GM18508 (cell line): ENCODE data around the gene PRKCB.
"Not testable (repeated sequence)": the region's sequence is repeated elsewhere in the genome, so short reads cannot be mapped to it uniquely, and the experiment has no call there.

Experiments used
- ATAC-seq: cut with Tn5 transposase; IDR thresholded peaks from one replicate; pipeline ENCODE4 v1.9.1; 2021; ENCODE audit warnings: moderate number of reproducible peaks; ENCODE audit not compliant: insufficient read depth, unreplicated experiment

PRKCB gene

DNA sequence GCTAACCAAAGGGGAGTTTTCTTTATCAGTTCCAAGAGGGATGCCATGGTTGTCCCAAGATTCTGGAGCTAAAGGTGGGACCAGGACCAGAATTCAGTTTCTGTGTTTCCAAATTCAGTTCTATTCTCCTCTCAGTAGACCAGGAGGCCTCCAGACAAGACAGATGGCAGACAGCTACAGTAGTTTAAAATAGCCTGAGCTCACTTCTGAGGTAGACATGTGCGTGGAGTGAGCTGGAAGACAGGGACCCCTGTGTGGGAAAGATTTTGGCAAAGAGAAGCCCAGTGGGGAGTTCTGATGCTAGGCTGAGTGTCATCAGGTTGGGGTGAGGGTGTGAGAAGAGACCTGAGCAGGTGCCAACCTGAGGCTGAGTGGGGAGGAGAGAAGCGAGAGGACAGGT is 95.4 kb downstream of the PRKCB start:
- ATAC-seq, result no peak

DNA sequence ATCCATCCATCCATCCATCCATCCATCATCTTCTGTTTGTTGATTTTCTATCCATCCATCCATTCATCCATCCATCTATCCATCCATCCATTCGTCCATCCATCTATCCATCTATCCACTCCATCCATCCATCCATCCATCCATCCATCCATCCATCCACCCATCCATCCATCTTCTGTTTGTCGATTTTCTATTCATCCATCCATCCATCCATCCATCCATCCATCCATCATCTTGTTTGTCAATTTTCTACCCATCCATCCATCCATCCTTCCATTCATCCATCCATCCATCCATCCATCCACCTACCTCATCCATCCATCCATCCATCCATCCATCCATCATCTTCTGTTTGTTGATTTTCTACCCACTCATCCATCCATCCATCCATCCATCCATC is 97.9 kb downstream of the PRKCB start:
- ATAC-seq, result not testable (repeated sequence)

GRCh38 chr16:23934610-23935236 is 98.9 kb downstream of the PRKCB start:
- ATAC-seq, result no peak

DNA sequence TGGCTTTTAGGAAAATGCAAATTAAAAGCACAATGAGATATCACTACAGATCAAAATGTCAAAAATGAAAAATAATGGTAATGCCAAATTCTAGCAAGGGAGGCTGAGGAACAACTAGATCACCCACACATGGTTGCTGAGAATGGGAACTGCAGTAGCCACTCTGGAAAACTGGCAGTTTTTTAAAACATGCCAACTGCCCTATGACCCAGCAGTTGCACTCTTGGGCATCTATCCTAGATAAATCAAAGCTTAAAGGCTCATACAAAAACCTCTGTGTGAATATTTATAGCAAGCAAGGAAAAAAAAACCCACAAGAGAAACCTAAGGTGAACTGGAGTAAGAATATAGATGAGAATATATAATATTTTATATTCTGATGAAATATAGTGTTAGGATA is 104.3 kb downstream of the PRKCB start:
- no peak for ATAC-seq

DNA sequence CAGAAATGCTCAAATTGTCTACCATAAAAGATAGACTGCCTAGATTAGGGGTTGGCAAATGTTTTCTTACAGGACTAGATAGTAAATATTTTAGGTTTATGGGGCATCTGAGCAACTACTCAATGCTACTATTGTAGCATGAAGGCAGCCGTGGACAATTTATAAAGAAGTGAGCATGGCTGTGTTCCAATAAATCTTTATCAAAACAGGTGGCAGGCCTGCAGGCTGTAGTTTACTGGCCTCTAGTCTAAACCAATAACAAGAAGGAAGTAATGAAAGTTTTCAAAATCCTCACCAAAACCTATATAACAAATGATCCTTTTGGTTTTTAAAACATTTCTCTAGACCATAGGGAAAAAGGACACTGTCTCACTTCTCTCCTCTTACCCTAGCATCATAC is 105.2 kb downstream of the PRKCB start:
- ATAC-seq, result no peak

DNA sequence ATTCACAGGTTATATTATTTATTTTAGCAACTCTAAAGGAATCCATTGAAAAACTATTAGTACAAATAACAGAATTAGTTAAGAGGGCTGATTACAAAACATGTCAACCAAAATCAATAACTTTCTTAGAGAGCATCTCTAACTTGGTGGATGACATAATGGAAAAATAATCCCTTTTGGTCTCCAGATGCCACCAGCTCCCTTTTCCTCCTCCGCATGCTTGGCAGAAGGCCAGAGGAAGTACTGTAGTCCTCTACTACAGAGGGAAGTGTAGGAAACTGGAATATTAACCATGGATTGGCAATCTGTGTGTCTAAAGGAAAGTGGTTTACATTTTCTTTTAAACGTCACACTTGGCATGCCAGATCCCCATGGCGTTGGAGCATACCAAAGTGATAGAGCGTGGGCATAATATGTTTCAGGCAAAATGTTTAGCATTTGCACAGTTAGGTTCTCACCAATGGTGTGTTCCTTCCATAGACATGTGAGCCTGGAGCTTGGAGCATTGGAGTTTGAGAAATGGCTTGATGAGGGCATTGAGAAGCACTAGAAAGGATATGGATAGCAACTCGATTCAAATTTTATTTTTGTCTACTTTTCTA is 106.3 kb downstream of the PRKCB start:
- ATAC-seq, result no peak

- ATAC-seq, result no peak
Measured at GRCh38 chr16:23943604-23944003, 107.8 kb downstream of the PRKCB start.

- ATAC-seq, result no peak
Measured at GRCh38 chr16:23944381-23944780, 108.6 kb downstream of the PRKCB start.

GRCh38 chr16:23945243-23945642 is 109.5 kb downstream of the PRKCB start:
- ATAC-seq, result no peak

DNA sequence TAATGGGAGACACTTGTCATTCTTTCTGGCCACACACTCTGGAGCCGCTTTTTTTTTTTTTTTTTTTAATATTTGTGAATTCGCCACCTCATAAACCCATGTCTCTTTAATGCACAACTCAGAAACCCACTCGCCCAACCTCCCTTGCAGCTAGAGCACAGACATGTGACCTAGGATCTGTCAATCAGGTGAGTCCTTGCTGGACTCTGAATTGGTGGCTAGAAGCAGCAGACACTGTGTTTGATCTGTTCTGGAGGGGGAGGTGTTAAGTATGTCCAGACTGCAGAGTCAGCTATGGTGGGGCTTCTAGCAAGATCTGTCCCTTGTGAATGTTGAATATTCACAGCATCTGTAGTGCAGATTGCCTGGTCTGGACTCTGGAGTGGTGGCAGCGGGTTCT is 112.1 kb downstream of the PRKCB start:
- no peak for ATAC-seq

GRCh38 chr16:23948949-23949411 is 113.2 kb downstream of the PRKCB start:
- ATAC-seq, result no peak

DNA sequence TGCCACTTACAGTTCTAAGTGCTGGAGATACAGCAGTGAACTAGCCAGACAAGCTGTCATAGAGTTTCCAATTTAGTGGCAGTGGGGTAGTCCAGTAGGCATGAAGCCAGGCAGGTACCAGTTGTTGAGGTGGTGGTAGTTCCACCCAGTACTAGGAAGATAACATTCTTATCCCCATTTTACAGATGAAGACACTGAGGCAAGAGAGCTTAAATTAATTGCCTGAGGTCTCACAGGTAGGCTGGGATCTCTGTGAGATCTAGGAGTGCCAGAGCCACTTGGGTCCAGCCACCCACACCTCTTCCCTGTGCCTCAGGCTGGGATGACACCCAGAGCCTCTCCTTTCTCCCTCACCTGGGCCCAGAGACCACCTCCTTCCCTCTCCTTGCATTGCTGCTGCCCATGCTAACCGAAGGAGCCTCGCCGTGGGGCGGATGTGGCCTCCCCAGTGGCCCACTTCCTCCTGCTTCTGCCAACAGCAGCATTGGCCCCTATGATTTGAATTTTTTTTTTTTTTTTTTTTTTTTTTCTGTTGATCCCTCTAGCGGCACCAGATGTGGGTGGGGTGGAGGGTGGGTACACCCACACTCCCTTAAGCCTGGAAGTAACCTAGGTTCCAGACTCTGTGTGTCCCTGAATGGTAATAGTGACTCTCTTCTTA is 114.0 kb downstream of the PRKCB start:
- ATAC-seq, result no peak

GRCh38 chr16:23950291-23950894 is 114.6 kb downstream of the PRKCB start:
- no peak for ATAC-seq

DNA sequence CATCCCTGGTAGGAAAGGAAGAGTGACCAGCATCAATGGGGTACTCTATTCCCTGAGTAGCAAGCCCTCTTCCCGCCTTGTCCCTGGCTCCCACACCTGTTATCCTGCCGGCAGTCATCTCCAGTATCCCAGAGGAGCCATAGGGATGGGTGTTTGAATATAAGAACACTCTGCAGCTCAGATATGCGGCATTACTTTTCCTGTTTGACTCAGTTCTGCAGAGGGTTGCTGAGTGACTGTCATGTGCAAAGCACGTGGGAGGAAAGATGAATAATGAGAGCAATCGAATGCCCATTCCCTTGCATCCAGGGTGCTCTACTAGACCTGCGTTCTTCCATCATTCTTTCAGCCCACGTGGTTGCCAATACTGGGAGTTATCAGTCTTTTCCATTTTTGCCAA is 115.1 kb downstream of the PRKCB start:
- ATAC-seq, result no peak

GRCh38 chr16:23952128-23952970 is 116.6 kb downstream of the PRKCB start:
- no peak for ATAC-seq

GRCh38 chr16:23952971-23953300 is 117.2 kb downstream of the PRKCB start:
- ATAC-seq, result no peak

- no peak for ATAC-seq
Measured at GRCh38 chr16:23953476-23953875, 117.7 kb downstream of the PRKCB start.

GRCh38 chr16:23955088-23955487 is 119.3 kb downstream of the PRKCB start:
- no peak for ATAC-seq

DNA sequence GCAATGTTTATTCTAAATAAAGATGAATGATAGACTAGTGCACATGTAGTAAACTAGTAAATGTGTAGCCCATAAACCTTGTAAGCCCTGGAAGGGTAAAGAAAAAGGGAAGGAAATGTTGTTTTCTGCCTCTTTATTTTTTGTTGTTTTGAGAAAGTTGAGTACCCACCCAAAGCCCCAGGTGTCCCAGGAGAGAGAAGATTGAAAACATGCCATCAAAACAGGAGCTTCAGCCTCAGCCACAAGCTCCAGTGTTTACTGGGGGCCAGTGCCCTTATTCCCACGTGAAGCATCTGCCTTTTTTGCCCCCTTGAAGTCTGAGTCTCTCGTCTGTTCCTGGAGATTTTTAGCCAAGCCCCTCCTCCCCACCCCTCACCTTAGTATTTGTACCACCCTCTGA is 121.5 kb downstream of the PRKCB start:
- ATAC-seq, result no peak

DNA sequence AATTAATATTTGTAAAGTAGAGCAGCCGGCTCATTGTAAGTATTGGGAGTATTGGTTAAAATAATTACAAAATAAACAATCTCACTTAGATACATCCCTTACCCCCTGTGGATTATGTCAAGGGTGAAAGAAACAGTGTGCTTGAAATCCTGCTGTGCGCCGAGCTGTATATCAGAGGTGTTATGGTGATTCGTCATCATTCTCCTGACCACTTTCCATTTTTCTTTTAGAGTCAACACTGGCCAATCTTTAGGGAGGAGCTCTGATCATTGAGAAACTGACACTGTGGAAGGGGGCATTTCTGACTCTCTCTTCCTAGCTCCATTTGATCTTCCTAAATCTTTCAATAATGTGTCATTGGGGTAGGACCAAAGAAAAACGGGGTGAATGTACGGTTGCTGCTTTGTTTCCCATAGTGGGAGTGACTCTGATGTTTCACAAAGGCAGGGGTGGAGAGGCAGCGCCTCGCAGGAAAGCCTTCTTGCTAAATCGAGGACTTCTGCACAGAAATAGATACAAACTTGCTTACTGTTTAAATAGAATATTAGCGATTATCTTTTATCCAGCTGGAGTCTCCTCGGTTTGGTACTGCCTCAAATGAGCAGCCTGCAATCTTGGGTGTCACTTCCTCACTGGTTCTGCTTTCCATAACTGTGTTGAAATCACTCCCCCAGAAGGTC is 123.4 kb downstream of the PRKCB start:
- ATAC-seq, result no peak
